Heart left ventricle (tissue), 13 donors: ENCODE data around the gene FETUB.

ENCODE experiments used
- CTCF ChIP-seq, 12 donors: fragments of 200-600 bp; sonication (generic) in 4 of 12; IDR thresholded peaks; one replicate each; pipeline versions ENCODE4 v1.5.0 to v1.8.0; 2018 to 2022; ENCODE audit warnings: antibody characterized with exemption in 12 of 12, mild to moderate bottlenecking in 5 of 12
- POLR2A ChIP-seq, 2 donors: fragments of 450-650 bp; IDR thresholded peaks; one replicate each; pipeline ENCODE4 v1.6.1; 2017; ENCODE audit warnings: antibody characterized with exemption in 2 of 2, mild to moderate bottlenecking in 2 of 2, moderate library complexity in 2 of 2
- donor health status: ischemic (EF 13 %, LVEDD 7.1; RV severe dilation, severe dysfunction).
- donor health status: DM: no; HTN: yes; CAD: no.
- donor health status: DM: no; HTN: no; CAD: no.
- donor health status: ischemic (EF 25% LVEDD 6.9; RV normal size, moderate dysfunction).
- donor health status: ischemic (EF 25% LVEDD 5.7; RV mildly dilated, moderate dysfunction).
- donor health status: ischemic (EF 35%, LVEDD 5.7; RV mildly dilated, moderate dysfunction).
- donor health status: nonischemic (EF 11% LVEDD 7.7; RV severe dilation, severe dysfunction).
- donor health status: DM: yes; HTN: yes; CAD: no.
- donor health status: PGD.
- donor health status: ischemic (EF 29% LVEDD 5.4; RV normal size, mild dysfunction).
- donor health status: nonischemic (EF 23%, LVEDD 6.1; RV moderate dilation, normal function).

- no peak for TF ChIP-seq POLR2A (IDR thresholded peaks at IDR 0.05)
- TF ChIP-seq CTCF (IDR thresholded peaks at IDR 0.05) = no peak
These were observed 27.2 kb upstream of the FETUB start, which contains the start of gene AHSG for GRCh38 chr3:186612721-186613636.
